Panc1 (cell line): ENCODE measurements around the gene TRMT6.

Source experiments
- POLR2AphosphoS5 ChIP-seq: IDR thresholded peaks from 2 replicates; pipeline ENCODE4 v1.6.1; 2012; ENCODE audit warnings: mild to moderate bottlenecking, low read depth, low read length, moderate library complexity
- SIN3A ChIP-seq: IDR thresholded peaks from 2 replicates; pipeline ENCODE4 v1.6.1; 2012; ENCODE audit warnings: low read depth, mild to moderate bottlenecking, low read length, moderate library complexity, borderline replicate concordance; ENCODE audit not compliant: insufficient read depth
- TF ChIP-seq, protein P1 (sequence below), 2 experiments: IDR thresholded peaks; 2 replicates each; pipeline ENCODE4 v1.6.1; 2011 to 2012; ENCODE audit warnings: low read depth in 2 of 2, control low read depth in 1 of 2, low read length in 1 of 2, mild to moderate bottlenecking in 1 of 2, moderate library complexity in 1 of 2; ENCODE audit not compliant: insufficient read depth in 1 of 2
- TF ChIP-seq, protein P2 (sequence below): fragments of 450-650 bp; IDR thresholded peaks from 2 replicates; pipeline ENCODE4 v1.5.1; 2017; ENCODE audit warnings: mild to moderate bottlenecking

DNA sequence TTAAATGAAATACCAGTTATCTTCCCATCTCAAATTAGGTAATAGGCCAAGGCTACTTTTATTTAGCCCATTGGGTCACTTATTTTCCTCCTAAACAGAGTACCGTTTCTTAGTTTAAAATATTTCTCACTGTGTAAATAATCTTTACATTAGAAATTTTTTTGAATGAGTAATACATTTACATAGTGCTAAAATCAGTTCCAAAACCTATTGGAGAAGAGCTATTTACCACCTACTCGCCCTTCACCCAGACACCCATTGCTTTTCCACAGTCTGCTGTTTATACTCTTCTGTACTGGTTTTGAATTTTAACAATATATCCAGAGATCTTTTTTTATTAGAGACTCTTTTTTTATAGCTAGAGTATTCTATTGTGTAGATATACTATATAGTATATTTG is 37.0 kb upstream of the TRMT6 start:
- TF ChIP-seq, protein P1, sequence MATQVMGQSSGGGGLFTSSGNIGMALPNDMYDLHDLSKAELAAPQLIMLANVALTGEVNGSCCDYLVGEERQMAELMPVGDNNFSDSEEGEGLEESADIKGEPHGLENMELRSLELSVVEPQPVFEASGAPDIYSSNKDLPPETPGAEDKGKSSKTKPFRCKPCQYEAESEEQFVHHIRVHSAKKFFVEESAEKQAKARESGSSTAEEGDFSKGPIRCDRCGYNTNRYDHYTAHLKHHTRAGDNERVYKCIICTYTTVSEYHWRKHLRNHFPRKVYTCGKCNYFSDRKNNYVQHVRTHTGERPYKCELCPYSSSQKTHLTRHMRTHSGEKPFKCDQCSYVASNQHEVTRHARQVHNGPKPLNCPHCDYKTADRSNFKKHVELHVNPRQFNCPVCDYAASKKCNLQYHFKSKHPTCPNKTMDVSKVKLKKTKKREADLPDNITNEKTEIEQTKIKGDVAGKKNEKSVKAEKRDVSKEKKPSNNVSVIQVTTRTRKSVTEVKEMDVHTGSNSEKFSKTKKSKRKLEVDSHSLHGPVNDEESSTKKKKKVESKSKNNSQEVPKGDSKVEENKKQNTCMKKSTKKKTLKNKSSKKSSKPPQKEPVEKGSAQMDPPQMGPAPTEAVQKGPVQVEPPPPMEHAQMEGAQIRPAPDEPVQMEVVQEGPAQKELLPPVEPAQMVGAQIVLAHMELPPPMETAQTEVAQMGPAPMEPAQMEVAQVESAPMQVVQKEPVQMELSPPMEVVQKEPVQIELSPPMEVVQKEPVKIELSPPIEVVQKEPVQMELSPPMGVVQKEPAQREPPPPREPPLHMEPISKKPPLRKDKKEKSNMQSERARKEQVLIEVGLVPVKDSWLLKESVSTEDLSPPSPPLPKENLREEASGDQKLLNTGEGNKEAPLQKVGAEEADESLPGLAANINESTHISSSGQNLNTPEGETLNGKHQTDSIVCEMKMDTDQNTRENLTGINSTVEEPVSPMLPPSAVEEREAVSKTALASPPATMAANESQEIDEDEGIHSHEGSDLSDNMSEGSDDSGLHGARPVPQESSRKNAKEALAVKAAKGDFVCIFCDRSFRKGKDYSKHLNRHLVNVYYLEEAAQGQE (IDR thresholded peaks at IDR 0.05; ENCODE audit: insufficient read depth in 1 of 2, low read depth in 2 of 2, low read length in 1 of 2) = no peak
- TF ChIP-seq, protein P2, sequence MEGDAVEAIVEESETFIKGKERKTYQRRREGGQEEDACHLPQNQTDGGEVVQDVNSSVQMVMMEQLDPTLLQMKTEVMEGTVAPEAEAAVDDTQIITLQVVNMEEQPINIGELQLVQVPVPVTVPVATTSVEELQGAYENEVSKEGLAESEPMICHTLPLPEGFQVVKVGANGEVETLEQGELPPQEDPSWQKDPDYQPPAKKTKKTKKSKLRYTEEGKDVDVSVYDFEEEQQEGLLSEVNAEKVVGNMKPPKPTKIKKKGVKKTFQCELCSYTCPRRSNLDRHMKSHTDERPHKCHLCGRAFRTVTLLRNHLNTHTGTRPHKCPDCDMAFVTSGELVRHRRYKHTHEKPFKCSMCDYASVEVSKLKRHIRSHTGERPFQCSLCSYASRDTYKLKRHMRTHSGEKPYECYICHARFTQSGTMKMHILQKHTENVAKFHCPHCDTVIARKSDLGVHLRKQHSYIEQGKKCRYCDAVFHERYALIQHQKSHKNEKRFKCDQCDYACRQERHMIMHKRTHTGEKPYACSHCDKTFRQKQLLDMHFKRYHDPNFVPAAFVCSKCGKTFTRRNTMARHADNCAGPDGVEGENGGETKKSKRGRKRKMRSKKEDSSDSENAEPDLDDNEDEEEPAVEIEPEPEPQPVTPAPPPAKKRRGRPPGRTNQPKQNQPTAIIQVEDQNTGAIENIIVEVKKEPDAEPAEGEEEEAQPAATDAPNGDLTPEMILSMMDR = no peak
- no peak for TF ChIP-seq POLR2AphosphoS5
- no peak for TF ChIP-seq SIN3A
